HCT116 (cell line): Measurements from ENCODE around the gene DAZAP1.

Experiments
- POLR2AphosphoS5 ChIP-seq: IDR thresholded peaks from 2 replicates; pipeline ENCODE4 v1.6.1; 2011; ENCODE audit warnings: mild to moderate bottlenecking, low read depth, low read length, moderate library complexity
- ZBTB33 ChIP-seq: IDR thresholded peaks from 2 replicates; pipeline ENCODE4 v1.6.1; 2011; ENCODE audit warnings: mild to moderate bottlenecking, low read length, moderate library complexity; ENCODE audit not compliant: insufficient replicate concordance; ENCODE audit errors: extremely low read depth

GRCh38 chr19:1360818-1361461 lies 46.4 kb upstream of the DAZAP1 start:
- TF ChIP-seq ZBTB33 (no peak), POLR2AphosphoS5 (no peak)
